Fibroblast of skin of left quadriceps (primary cell): ENCODE results near the gene PTGDS.

Experiments
- DNase-seq, 2 experiments: peaks; one replicate each; pipeline ENCODE4 v3.0.0-alpha.2; 2013; ENCODE audit warnings: low read depth in 2 of 2

The PTGDS gene

DNA sequence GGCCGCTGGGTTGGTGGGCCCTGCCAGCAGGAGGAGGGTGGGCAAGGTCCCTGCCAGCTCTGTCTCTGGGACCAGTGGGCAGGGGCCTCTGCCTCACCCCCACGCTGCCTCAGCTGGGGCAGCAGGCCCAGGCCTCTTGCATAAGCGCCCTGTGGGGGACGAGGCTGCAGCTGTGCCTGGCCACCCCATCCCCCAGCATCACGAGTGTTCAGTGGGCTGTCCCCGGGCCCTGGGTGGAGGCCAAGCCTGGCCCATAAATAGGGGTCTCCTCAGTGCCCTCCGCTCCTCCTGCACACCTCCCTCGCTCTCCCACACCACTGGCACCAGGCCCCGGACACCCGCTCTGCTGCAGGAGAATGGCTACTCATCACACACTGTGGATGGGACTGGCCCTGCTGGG lies at the start of gene PTGDS:
Gene PTGDS (plus strand): TSS at position 282 of the 400 bp plus-strand sequence. CDS start 75 bp downstream, at position 357.
- no peak for DNase-seq

DNA sequence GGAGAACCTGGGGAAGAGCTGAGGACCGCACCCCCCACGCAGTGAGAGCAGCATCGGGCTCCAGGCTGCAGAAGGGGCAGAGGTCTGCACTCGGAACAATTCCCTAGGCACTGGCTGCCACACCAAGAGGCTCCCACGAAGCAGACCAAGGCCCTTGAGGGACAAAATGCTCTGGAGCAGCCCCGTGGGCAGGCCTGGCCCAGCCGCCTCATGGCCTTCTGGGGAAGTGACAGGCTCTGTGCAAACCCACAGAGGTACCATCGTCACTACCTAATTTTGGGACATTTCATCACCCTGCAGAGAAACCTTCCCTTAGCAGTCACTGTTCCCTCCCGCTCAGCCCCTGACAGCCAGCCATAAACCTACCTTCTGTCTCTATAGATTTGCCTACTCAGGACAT lies 48.7 kb upstream of the PTGDS start:
- no peak for DNase-seq

DNA sequence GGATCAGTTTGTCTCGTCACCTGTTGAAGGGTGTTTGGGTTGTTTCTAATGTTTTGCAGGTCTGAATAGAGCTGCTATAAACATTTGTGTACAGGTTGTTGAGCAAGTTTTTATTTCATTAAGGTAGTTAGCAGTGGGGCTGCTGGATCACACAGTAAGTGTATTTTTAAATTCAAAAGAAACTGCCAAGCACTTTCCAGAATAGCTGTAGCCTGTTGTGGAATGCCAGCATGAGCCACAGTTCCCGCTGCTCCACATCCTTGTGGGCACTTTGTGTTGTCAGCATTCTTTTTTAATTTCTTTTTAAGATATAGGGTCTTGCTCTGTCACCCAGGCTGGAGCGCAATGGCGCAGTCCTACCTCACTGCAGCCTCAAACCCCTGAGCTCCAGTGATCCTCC lies 47.3 kb upstream of the PTGDS start:
- no peak for DNase-seq

DNA sequence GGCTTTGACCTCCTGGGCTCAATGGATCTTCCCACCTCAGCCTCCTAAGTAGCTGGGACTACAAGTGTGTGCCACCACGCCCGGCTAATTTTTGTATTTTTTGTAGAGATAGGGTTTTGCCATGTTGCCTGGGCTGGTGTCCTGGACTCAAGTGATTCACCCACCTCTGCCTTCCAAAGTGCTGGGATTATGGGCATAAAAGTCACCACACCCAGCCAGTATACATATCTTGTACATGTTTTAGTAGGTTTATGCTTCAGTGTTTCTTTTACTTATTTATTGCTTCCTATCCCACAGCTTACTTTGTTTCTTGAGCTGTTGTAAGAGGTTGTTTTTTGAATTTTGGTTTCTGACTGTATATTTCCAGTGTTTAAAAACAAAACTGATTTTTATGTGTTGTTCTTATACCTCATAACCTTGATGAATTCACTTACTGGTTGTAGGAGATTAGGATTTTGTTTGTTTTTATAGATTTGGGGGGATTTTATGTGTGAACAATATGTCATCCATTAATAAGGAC lies 45.6 kb upstream of the PTGDS start:
- DNase-seq = no peak

DNA sequence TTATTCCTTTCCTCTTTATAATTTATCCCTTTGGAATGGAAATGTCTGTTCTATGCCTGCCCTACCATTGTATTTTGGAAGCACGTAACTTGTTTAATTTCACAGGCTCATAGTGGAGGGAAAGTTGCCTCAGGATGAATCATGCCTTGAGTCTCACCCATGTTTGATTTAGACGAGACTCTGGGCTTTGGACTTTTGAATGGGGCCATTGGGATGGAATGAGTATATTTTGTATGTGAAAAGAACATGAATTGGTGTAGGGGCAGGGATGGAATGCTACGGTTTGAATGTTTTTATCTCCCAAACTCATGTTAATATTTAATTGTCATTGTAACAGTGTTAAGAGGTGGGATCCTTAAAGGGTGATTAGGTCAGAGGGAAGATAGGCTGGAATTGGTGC lies 43.0 kb upstream of the PTGDS start:
- no peak for DNase-seq

DNA sequence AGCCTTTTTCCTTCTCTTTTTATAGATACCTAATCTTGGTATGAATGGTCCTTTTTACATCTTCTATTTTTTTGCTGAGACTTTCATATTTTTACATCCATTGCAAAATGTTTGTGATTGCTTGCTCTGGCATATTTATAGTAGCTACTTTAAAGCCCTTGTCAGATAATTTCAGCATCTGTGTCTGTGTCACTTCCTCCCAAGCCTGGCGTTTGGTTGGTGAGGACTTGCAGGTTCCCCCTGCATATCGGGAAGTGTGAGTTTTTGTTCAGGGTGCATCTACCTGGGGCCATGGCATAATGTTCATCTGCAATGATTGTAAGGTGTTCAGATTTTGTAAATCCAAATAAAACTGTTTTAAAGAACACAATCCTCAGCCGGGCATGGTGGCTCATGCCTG lies 41.7 kb upstream of the PTGDS start:
- no peak for DNase-seq

DNA sequence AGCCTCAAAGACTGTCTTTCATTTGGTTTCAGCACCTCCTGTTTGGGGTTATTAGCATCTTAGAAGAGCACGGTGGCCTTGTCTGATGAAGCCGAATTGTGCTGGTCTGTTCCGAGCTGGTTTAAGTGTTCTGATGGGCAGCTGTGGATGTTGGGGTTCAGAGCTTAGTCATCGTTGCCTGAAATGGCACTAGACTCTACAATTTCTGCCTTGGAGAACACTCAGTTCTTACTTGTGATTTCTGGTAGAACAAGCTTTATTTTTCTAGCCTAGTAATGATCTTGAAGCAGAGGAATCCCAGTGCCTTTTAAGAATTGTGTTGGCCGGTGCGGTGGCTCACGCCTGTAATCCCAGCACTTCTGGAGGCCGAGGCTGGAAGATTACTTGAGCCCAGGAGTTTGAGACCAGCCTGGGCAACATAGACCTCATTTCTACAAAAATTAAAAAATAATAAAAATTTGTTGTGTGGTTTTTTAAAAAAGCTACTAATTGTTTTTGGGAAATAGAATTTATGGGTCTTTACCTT lies 40.6 kb upstream of the PTGDS start:
- no peak for DNase-seq

DNA sequence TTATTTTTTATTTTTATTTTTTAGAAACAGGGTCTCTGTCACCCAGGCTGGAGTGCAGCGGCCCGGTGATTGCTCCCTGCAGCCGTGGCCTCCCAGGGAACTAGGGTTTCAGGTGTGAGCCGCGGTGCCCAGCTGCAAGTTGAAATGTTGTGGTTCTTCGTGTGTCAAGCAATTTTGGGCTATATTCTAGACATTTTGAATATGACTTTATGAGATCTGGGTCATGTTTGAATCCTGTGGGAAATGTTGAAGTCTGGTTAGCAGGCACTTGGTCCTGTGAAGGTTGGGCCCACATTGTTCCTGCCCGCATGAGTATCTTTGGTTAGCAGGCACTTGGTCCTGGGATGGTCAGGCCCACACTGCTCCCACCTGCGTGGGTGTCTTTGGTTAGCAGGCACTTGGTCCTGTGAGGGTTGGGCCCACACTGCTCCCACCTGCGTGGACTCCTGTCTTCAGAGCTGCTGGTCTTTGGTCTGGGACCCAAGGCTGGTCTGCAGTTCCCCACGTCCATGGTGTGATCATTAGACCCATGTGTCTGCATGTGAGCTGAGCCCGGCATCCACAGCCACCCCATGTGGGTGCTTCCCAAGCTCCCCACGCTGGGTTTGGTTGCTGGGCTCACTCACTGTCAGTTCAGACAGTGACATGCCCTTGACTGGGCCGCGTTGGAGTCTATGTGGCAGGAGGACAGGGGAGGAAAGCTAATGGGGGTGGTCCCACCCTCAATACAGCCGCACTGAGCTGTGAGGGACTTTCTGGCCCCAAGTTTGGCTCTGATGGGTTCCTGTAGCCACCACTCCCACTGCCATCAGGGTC lies 39.9 kb upstream of the PTGDS start:
- no peak for DNase-seq

DNA sequence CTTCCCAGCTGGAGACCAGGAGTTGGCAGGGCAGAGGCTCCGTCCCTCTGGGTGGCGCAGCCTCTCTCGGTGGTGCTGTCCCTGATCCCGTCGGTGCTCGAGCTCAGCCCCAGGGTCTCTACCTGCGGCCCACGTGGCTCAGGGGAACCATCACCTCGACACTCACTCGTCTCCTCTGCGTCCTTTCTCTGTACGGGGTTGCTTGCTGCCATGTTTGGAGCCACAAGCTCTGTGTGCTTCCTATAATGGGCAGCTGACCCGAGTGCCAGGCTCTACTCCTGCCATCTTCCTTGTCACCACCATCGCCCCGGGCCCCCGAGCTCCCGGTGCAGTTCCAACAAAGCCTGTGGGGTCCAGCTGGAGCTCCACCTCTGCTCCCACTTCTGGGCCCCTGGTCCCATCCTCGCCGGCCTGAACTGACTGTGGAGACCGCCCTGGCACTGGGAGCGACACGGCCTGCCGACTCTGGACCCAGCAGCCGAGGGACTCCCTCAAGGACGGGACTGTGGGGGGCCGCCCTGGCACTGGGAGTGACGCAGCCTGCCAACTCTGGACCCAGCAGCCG lies 37.8 kb upstream of the PTGDS start:
- no peak for DNase-seq

DNA sequence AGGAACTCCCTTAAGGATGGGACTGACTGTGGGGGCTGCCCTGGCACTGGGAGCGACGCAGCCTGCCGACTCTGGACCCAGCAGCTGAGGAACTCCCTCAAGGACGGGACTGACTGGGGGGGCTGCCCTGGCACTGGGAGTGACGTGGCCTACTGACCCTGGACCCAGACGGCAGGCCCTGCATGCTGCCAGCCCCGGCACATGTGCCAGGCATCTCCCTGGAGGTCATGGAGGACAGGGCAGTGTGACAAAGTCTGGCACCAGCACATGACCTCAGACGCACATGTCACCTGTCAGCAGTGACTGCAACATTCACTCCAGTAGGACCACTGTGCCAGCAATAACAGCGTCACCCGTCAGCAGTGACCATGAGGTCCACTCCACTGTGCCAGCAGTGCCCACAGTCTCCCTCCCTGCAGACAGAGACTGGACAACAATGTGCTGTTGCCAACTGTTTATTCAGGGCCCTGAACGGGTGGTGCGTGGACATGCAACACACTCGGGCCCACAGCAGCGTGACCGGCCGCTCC lies 37.2 kb upstream of the PTGDS start:
- DNase-seq = no peak

DNA sequence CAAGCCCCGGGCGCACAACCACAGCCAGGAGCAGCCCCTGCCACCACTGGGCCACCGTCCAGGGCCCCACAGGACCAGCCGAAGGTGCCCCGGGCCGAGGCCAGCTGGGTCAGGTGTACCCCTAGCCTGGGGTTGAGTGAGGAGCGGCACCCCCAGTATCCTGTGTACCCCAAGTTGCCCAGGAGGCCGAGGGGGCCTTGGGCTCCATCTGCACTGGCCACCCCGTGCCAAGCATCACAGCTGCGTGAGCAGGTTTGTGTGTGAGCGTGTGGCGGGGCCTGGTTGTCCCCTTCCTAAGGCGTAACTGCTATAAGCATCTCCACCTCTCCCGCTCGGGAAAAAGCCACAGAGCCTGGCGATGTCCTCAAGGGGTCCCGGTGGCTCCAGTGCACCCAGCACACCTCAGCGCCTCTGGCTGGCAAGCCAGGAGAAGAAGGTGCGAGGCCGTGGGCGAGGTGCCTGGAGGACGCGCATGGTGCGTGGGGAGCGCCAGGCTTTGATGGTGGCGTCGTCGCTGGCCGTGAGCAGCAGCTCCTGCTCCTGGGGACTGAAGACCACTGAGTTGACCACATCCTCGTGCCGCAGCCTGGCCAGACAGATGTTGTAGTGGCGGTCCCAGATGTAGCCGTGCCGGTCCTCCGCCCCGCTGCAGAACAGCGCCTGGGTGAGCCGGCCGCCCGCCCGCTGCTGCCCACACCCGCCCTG lies 36.6 kb upstream of the PTGDS start:
- no peak for DNase-seq

DNA sequence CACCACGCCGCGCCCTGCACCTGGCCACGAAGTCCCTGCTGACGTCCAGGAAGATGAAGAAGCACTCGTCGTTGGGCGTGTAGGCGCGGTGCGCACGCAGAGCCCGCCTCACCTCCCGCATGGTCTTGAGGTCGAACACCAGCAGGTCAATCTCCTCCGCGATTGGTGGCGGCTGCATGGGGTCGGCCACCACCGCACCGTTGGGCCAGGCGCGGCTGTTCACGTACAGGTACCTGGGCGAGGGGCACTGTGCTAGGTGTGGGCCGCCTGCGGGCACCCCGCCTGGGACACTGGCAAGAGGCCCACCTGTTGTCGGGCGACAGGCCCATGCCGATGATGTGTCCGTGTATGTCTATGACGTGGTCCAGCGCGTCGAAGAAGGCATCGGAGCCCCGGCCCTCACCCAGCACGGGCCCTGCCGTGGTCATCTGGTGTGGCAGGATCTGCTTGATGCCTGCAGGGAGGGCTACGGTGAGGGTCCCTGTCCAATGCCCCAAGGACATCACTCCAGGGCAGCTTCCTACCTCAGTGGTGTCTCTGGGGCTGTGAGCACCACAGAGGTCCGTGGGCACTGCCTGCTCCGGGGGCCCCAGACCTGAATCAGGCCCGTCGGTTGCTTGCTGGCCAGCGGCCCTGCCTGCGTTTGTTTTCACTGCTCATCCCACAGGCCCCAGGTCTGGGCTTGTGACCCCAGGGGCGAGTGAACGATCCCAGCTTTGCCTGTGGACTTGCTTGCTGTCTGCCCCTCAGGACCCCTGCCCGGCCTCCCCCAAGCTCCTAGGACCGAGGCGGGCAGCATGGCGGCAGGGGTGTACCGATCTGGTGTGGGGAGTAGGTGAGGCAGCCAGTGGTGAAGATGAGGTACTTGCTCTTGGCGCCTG lies 35.8 kb upstream of the PTGDS start:
- no peak for DNase-seq

DNA sequence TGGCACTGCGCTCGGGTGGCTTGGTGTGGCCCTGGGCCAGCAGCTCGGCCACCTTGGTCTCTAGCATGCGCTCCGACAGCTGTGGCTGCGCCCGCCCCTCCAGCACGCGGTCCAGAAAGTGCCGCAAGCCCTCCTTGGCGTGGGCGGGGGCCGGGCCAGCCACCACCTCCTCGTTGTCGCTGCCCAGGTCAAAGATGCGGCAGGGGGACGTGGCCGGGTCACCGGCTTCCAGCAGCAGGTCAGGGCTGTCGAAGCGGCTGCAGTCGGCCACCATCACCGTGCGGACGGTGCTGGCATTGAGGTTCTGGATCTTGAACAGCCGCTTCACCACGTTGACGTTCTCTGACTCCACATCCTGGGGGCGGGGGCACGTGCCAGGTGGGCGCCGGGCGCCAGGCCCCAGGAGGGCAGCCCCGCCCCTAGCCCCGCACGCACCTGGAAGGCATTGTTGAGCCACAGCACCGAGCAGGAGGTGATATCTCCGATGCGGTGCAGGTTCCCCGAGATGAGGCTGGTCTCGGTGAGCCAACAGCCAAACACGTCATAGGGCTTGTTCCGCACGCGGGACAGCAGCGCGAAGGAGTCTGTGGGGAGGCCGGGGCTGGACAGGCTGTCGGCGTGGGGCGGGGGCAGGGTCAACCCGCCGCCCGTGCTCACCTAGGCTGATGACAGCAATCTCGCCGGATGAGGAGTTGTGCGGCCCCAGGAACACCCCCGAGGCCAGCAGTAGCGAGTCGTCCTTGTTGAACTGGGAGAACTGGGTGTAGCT lies 35.0 kb upstream of the PTGDS start:
- DNase-seq = no peak

DNA sequence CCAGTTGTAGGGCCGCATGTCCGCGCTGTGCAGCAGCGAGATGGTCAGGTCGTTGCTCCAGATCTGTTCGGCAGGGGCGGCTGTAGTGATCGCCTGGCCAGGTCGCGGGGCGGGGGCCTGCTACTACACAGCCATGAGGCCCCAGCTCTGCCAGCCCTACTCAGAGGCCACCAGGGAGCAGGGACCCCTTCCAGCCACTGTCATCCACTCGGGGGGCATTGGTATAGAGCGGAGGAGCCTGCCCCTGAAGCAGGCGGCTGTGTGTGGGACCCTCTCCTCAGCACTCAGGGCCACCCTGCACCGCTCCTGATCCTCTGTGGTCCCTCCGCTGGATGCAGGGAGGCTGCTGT lies 34.4 kb upstream of the PTGDS start:
- no peak for DNase-seq

DNA sequence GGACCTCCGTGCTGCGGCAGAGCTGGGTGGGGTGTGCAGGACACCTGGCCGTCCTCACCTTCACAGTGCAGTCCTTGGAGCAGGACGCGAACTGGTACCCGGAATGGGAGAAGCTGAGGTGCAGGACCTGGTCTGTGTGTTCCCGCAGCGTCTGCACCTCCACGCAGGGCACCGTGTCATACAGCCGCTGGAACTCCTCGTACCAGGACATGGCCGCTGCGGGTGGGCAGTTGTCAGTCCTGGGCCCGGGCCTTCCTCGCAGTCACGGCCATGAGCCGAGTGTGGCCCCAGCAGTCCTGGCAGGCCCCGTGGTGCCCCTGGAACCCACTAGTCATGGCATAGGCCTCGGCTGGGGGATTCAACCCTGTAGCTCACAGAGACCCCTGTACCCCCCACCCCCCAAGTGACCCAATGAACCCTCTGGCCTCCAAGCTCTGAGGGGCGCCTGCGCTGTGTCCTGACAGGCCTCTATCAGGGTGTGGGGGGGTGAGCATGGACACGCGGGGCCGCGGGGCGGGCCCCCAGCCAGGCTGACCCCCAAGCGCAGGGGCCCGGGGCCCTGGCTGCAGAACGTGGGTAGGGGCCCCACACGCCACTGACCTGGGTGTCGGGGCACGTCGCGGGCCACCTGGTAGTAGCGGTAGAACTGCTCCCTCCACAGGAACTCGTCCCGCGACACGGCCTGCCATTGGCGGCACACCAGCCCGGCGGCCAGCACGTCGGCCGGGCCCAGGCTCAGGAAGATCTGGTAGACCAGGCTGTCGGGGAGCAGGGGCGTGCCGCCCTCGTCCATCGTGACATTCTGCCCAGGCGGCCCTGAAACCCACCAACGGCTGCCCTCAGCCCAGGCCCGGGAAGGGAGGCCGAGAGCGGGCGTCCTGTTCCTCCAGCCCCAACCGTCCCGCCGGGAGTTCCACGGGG lies 33.8 kb upstream of the PTGDS start:
- DNase-seq = no peak

DNA sequence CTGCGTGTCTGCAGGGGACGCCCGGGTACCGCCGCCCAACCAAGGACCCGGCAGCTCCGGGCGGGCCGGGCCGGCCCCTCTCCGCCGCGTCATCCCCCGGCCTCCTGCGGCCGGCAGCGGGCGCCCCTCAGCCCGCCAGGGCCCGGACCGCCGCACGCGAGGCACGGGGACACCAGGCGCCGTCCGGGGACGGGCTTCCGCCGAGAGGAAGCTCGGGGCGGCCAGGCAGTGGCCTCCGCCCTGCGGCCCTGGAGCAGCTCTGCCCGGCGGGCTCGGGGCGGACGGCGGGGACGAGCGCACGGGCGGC lies 33.1 kb upstream of the PTGDS start:
- peak in 1 of 2 experiments; percentile 12 for DNase-seq

DNA sequence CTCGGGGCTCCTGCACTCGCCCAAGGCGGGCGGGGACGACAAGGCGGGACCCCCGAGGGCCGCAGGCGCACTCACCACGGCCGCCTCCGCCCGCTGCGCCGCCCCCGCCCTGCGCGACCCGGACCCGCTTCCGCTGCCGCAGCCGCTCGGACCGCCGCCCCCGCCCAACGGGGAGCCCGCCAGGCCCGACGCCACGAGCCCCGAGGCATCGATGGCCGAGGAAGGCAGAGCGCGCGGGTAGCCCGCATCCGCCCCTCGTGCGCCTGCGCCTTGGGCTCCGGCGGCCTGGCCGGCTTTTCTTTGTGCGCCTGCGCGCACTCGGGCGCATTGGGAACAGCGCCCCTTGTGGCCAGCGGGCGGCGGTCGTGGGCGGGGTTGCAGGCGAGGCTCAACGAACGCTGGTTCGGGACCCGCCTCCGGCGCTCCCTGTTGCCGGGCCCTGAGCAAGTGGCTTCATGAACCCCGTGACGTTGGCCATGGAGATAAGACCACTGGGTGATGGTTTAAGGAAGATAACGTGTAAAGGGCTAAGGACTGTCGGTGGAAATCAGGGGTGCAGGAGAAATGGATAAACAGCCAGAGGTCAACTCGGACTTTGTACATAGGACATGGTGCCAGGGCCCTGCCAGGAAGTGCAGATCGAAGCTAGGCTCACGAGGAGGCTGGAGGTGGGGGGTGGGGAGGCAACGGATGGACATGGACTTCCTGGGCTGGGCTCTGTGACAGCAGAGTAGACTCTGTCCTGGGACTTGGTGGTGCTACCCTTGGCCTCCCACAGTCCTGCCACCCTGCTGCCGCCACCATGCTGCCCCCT lies 32.6 kb upstream of the PTGDS start, which contains the start of the genes C8G and FBXW5:
Gene C8G (plus strand): TSS at position 725 of the 814 bp plus-strand sequence. CDS start 78 bp downstream, at position 803.
Gene FBXW5 (minus strand): TSS at position 220 of the 814 bp plus-strand sequence. CDS start 655 bp downstream, outside the sequence.
- peak; percentile 85 to 87 for DNase-seq
